ENCODE data around the gene FAM72A.
"Not testable (repeated sequence)": the region's sequence is repeated elsewhere in the genome, so short reads cannot be mapped to it uniquely, and the experiment has no call there.

FAM72A gene

GRCh38 chr1:206202789-206203363 is at the start of gene FAM72A:
Gene FAM72A (minus strand): TSS chr1:206202839. CDS start chr1:206202025, 814 bp downstream.
- not testable (repeated sequence) for H3K9me3 ChIP-seq (ENCODE audit: insufficient read depth, low read depth, low read length); H3K9ac ChIP-seq (ENCODE audit: low read depth, low read length); H3K27ac ChIP-seq (ENCODE audit: low read length); H3K4me1 ChIP-seq (ENCODE audit: insufficient read depth, low read length); H3K36me3 ChIP-seq (ENCODE audit: insufficient read depth, low read depth, low read length); H3K27me3 ChIP-seq (ENCODE audit: insufficient read depth, low read length)
- H3K4me3 ChIP-seq (ENCODE audit: low read length), result peak within 1 kb of the TSS; percentile 54; the same call in 1 of the 2 replicates

- not testable (repeated sequence) for H3K9me3 ChIP-seq (ENCODE audit: insufficient read depth, low read depth, low read length); H3K27ac ChIP-seq (ENCODE audit: low read length); H3K4me1 ChIP-seq (ENCODE audit: insufficient read depth, low read length); H3K9ac ChIP-seq (ENCODE audit: low read depth, low read length); H3K4me3 ChIP-seq (ENCODE audit: low read length); H3K27me3 ChIP-seq (ENCODE audit: insufficient read depth, low read length); H3K36me3 ChIP-seq (ENCODE audit: insufficient read depth, low read depth, low read length)
Measured at GRCh38 chr1:206250953-206251681, 48.5 kb upstream of the FAM72A start.

- not testable (repeated sequence) for H3K27ac ChIP-seq (ENCODE audit: low read length); H3K9ac ChIP-seq (ENCODE audit: low read depth, low read length); H3K9me3 ChIP-seq (ENCODE audit: insufficient read depth, low read depth, low read length)
Measured at GRCh38 chr1:206246129-206246886, 43.7 kb upstream of the FAM72A start.

DNA sequence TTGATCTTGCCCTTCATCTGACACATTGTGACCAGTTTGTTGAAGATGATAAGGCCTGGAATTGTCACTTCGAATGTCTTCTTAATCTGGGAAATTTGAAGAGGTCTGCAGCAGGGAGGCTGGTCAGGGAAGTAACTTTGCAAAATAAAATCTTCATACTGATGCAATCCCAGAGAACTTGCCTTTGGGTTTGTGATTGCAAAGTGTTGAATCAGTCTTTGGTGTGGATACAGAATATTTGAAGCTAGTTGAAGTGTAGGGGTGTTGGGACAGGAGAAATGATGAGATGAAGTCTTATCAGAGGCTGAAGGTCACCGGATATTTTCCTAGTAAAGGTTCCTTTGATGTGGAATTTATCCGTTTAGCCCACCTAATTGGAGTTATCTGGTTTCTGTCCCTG is 42.8 kb upstream of the FAM72A start:
- H3K4me1 ChIP-seq (ENCODE audit: insufficient read depth, low read length); H3K9ac ChIP-seq (ENCODE audit: low read depth, low read length); H3K27ac ChIP-seq (ENCODE audit: low read length); H3K9me3 ChIP-seq (ENCODE audit: insufficient read depth, low read depth, low read length); H3K4me3 ChIP-seq (ENCODE audit: low read length); H3K36me3 ChIP-seq (ENCODE audit: insufficient read depth, low read depth, low read length); H3K27me3 ChIP-seq (ENCODE audit: insufficient read depth, low read length): not testable (repeated sequence)

More at GRCh38 chr1:206246129-206246886, 43.7 kb upstream of the FAM72A start:
- not testable (repeated sequence) for H3K4me1 ChIP-seq (ENCODE audit: insufficient read depth, low read length); H3K4me3 ChIP-seq (ENCODE audit: low read length); H3K36me3 ChIP-seq (ENCODE audit: insufficient read depth, low read depth, low read length); H3K27me3 ChIP-seq (ENCODE audit: insufficient read depth, low read length)

- H3K4me1 ChIP-seq (ENCODE audit: insufficient read depth, low read length); H3K4me3 ChIP-seq (ENCODE audit: low read length); H3K9ac ChIP-seq (ENCODE audit: low read depth, low read length); H3K9me3 ChIP-seq (ENCODE audit: insufficient read depth, low read depth, low read length); H3K36me3 ChIP-seq (ENCODE audit: insufficient read depth, low read depth, low read length); H3K27ac ChIP-seq (ENCODE audit: low read length); H3K27me3 ChIP-seq (ENCODE audit: insufficient read depth, low read length): not testable (repeated sequence)
Measured at GRCh38 chr1:206243335-206243734, 40.7 kb upstream of the FAM72A start.

GRCh38 chr1:206240288-206240687 is 37.6 kb upstream of the FAM72A start:
- not testable (repeated sequence) for H3K9me3 ChIP-seq (ENCODE audit: insufficient read depth, low read depth, low read length); H3K36me3 ChIP-seq (ENCODE audit: insufficient read depth, low read depth, low read length); H3K9ac ChIP-seq (ENCODE audit: low read depth, low read length); H3K27me3 ChIP-seq (ENCODE audit: insufficient read depth, low read length); H3K4me1 ChIP-seq (ENCODE audit: insufficient read depth, low read length); H3K27ac ChIP-seq (ENCODE audit: low read length); H3K4me3 ChIP-seq (ENCODE audit: low read length)

- H3K4me3 ChIP-seq (ENCODE audit: low read length); H3K36me3 ChIP-seq (ENCODE audit: insufficient read depth, low read depth, low read length); H3K4me1 ChIP-seq (ENCODE audit: insufficient read depth, low read length); H3K27me3 ChIP-seq (ENCODE audit: insufficient read depth, low read length); H3K9me3 ChIP-seq (ENCODE audit: insufficient read depth, low read depth, low read length); H3K9ac ChIP-seq (ENCODE audit: low read depth, low read length); H3K27ac ChIP-seq (ENCODE audit: low read length): not testable (repeated sequence)
Measured at GRCh38 chr1:206235190-206235589, 32.6 kb upstream of the FAM72A start.

GRCh38 chr1:206234189-206234916 is 31.7 kb upstream of the FAM72A start:
- H3K36me3 ChIP-seq (ENCODE audit: insufficient read depth, low read depth, low read length); H3K27me3 ChIP-seq (ENCODE audit: insufficient read depth, low read length); H3K27ac ChIP-seq (ENCODE audit: low read length); H3K9ac ChIP-seq (ENCODE audit: low read depth, low read length); H3K9me3 ChIP-seq (ENCODE audit: insufficient read depth, low read depth, low read length); H3K4me1 ChIP-seq (ENCODE audit: insufficient read depth, low read length); H3K4me3 ChIP-seq (ENCODE audit: low read length): not testable (repeated sequence)

DNA sequence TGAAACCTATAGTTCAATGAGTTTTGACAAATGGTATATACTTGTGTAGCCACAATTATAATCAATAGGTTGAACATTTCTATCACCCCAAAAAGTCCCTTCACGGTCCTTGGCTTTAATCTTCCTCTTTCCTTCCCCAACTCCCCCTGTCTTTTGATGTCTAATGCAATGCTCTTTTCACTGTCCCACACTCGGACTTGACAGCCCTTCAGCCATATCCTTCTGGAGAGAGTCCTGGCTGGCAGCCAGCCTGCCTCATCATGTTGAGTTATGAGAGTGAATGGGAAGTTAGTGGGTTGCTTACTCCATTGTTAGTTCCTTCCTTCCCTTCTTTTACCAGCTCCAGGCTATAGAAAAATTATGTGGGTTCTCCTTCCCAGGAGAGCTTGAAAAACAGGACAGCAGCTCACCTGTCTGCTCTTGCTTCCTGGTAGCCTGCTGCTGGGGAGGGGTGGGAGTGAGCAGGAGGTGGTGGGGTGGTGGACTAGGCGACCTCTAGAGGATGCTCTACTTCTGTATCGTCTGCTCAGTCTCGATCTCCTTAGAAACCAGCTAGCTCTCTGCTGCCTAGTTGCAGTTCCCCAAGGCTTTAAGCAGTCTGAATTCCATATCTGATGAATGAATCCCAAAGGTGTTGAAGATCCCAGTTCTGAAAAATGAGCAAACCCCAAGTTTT is 30.5 kb upstream of the FAM72A start:
- H3K9me3 ChIP-seq (ENCODE audit: insufficient read depth, low read depth, low read length); H3K4me1 ChIP-seq (ENCODE audit: insufficient read depth, low read length); H3K36me3 ChIP-seq (ENCODE audit: insufficient read depth, low read depth, low read length); H3K4me3 ChIP-seq (ENCODE audit: low read length); H3K27ac ChIP-seq (ENCODE audit: low read length); H3K9ac ChIP-seq (ENCODE audit: low read depth, low read length); H3K27me3 ChIP-seq (ENCODE audit: insufficient read depth, low read length): not testable (repeated sequence)

- H3K27ac ChIP-seq (ENCODE audit: low read length); H3K27me3 ChIP-seq (ENCODE audit: insufficient read depth, low read length); H3K36me3 ChIP-seq (ENCODE audit: insufficient read depth, low read depth, low read length); H3K9ac ChIP-seq (ENCODE audit: low read depth, low read length); H3K4me3 ChIP-seq (ENCODE audit: low read length); H3K9me3 ChIP-seq (ENCODE audit: insufficient read depth, low read depth, low read length); H3K4me1 ChIP-seq (ENCODE audit: insufficient read depth, low read length): not testable (repeated sequence)
Measured at GRCh38 chr1:206231989-206232388, 29.4 kb upstream of the FAM72A start.

DNA sequence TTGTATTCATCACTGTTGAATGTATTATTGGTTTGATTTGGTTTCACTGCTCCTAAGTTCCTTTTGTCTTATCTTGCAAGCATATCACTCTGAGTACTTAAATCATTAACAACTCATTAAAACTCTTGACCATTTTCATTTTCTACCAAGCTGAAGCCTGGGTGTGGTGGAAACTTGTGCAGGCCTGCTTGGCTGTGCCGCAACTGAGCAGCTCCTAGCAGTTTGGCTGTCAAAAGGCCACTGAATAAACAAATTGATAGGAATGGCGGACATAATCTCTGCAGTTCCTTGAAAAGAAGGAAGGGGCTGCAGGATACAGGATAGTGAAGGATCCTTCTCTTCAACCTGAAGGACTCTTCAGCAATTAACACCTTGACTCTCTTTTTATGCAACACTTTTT is 26.6 kb upstream of the FAM72A start:
- H3K9ac ChIP-seq (ENCODE audit: low read depth, low read length); H3K9me3 ChIP-seq (ENCODE audit: insufficient read depth, low read depth, low read length): not testable (repeated sequence)

More for the DNA sequence above, 26.6 kb upstream of the FAM72A start:
- not testable (repeated sequence) for H3K4me3 ChIP-seq (ENCODE audit: low read length); H3K27ac ChIP-seq (ENCODE audit: low read length); H3K4me1 ChIP-seq (ENCODE audit: insufficient read depth, low read length); H3K36me3 ChIP-seq (ENCODE audit: insufficient read depth, low read depth, low read length); H3K27me3 ChIP-seq (ENCODE audit: insufficient read depth, low read length)

All from iPS-20b (cell line).